ENCODE results near the gene CCDC197.

Gene CCDC197

GRCh38 chr14:94016446-94016976 lies 19.4 kb downstream of the CCDC197 start:
- no peaks in the 10 kb centered on the region for H3K36me3 ChIP-seq (ENCODE audit: insufficient read depth, low read length)
- no peak overlapping the region for H3K4me2 ChIP-seq (ENCODE audit: low read length)
- no peaks in the 10 kb centered on the region for H3K9me2 ChIP-seq (ENCODE audit: low read depth, low read length)
- no peak overlapping the region for H2AFZ ChIP-seq (ENCODE audit: low read length)
- no peaks in the 10 kb centered on the region for H3F3A ChIP-seq (ENCODE audit: insufficient read depth, low read length)
- no peak overlapping the region for H3K27ac ChIP-seq (ENCODE audit: low read depth, low read length, poor library complexity, severe bottlenecking)
- no peaks in the 10 kb centered on the region for H3K4me1 ChIP-seq (ENCODE audit: insufficient read depth, low read length, severe bottlenecking)
- peaks cover 16% of the 10 kb centered on the region for H3K27me3 ChIP-seq (ENCODE audit: insufficient read depth, low read length)
- no peak overlapping the region for H3K4me3 ChIP-seq (ENCODE audit: low read depth, low read length, poor library complexity, severe bottlenecking)
- TF ChIP-seq EZH2 (IDR thresholded peaks at IDR 0.05; ENCODE audit: borderline replicate concordance, low read length) (no peak), CTCF (IDR thresholded peaks at IDR 0.05; ENCODE audit: low read length) (no peak)
- H3K9ac ChIP-seq (ENCODE audit: low read length) = no peak overlapping the region
- H3K9me3 ChIP-seq (ENCODE audit: low read length) = no peaks in the 10 kb centered on the region
- H3K79me2 ChIP-seq (ENCODE audit: insufficient read depth, low read length) = no peaks in the 10 kb centered on the region
- no peaks in the 10 kb centered on the region for H4K20me1 ChIP-seq (ENCODE audit: insufficient read depth, low read length)

- Histone ChIP-seq H3F3A (ENCODE audit: insufficient read depth, low read length) (no peaks in the 10 kb centered on the region), H3K9me2 (ENCODE audit: low read depth, low read length) (no peaks in the 10 kb centered on the region), H3K9ac (ENCODE audit: low read length) (no peak overlapping the region), H3K79me2 (ENCODE audit: insufficient read depth, low read length) (no peaks in the 10 kb centered on the region), H3K4me2 (ENCODE audit: low read length) (no peak overlapping the region), H3K36me3 (ENCODE audit: insufficient read depth, low read length) (no peaks in the 10 kb centered on the region), H3K4me3 (ENCODE audit: low read depth, low read length, poor library complexity, severe bottlenecking) (no peak overlapping the region), H2AFZ (ENCODE audit: low read length) (no peak overlapping the region), H4K20me1 (ENCODE audit: insufficient read depth, low read length) (no peaks in the 10 kb centered on the region), H3K27ac (ENCODE audit: low read depth, low read length, poor library complexity, severe bottlenecking) (no peak overlapping the region), H3K27me3 (ENCODE audit: insufficient read depth, low read length) (peaks cover 15% of the 10 kb centered on the region), H3K9me3 (ENCODE audit: low read length) (no peaks in the 10 kb centered on the region), H3K4me1 (ENCODE audit: insufficient read depth, low read length, severe bottlenecking) (no peaks in the 10 kb centered on the region)
- TF ChIP-seq CTCF (IDR thresholded peaks at IDR 0.05; ENCODE audit: low read length) (no peak), EZH2 (IDR thresholded peaks at IDR 0.05; ENCODE audit: borderline replicate concordance, low read length) (no peak)
These were observed 21.2 kb downstream of the CCDC197 start for GRCh38 chr14:94018308-94018707.

- H3K4me1 ChIP-seq (ENCODE audit: insufficient read depth, low read length, severe bottlenecking) = no peaks in the 10 kb centered on the region
- H3K4me3 ChIP-seq (ENCODE audit: low read depth, low read length, poor library complexity, severe bottlenecking) = no peak overlapping the region
- no peaks in the 10 kb centered on the region for H3K79me2 ChIP-seq (ENCODE audit: insufficient read depth, low read length)
- no peaks in the 10 kb centered on the region for H3K9me3 ChIP-seq (ENCODE audit: low read length)
- H3K27me3 ChIP-seq (ENCODE audit: insufficient read depth, low read length) = peaks cover 12% of the 10 kb centered on the region
- TF ChIP-seq CTCF (IDR thresholded peaks at IDR 0.05; ENCODE audit: low read length) (no peak), EZH2 (IDR thresholded peaks at IDR 0.05; ENCODE audit: borderline replicate concordance, low read length) (no peak)
- H3F3A ChIP-seq (ENCODE audit: insufficient read depth, low read length) = no peaks in the 10 kb centered on the region
- H3K36me3 ChIP-seq (ENCODE audit: insufficient read depth, low read length) = no peaks in the 10 kb centered on the region
- no peak overlapping the region for H3K4me2 ChIP-seq (ENCODE audit: low read length)
- H3K27ac ChIP-seq (ENCODE audit: low read depth, low read length, poor library complexity, severe bottlenecking) = no peak overlapping the region
- no peak overlapping the region for H3K9ac ChIP-seq (ENCODE audit: low read length)
- H3K9me2 ChIP-seq (ENCODE audit: low read depth, low read length) = no peaks in the 10 kb centered on the region
- no peaks in the 10 kb centered on the region for H4K20me1 ChIP-seq (ENCODE audit: insufficient read depth, low read length)
- H2AFZ ChIP-seq (ENCODE audit: low read length) = no peak overlapping the region
These were observed 22.2 kb downstream of the CCDC197 start for GRCh38 chr14:94019329-94019728.

All from OCI-LY1 (cell line).